GM18526 (cell line): ENCODE measurements around the gene ABHD8.
A peak's percentile ranks its signal among the peaks of the same experiment; 100 is the strongest.

ENCODE experiments used
- POLR2A ChIP-seq: IDR thresholded peaks from 3 replicates; pipeline ENCODE4 v1.6.1; 2011; ENCODE audit not compliant: insufficient read length; ENCODE audit errors: extremely low read depth

The ABHD8 gene

DNA sequence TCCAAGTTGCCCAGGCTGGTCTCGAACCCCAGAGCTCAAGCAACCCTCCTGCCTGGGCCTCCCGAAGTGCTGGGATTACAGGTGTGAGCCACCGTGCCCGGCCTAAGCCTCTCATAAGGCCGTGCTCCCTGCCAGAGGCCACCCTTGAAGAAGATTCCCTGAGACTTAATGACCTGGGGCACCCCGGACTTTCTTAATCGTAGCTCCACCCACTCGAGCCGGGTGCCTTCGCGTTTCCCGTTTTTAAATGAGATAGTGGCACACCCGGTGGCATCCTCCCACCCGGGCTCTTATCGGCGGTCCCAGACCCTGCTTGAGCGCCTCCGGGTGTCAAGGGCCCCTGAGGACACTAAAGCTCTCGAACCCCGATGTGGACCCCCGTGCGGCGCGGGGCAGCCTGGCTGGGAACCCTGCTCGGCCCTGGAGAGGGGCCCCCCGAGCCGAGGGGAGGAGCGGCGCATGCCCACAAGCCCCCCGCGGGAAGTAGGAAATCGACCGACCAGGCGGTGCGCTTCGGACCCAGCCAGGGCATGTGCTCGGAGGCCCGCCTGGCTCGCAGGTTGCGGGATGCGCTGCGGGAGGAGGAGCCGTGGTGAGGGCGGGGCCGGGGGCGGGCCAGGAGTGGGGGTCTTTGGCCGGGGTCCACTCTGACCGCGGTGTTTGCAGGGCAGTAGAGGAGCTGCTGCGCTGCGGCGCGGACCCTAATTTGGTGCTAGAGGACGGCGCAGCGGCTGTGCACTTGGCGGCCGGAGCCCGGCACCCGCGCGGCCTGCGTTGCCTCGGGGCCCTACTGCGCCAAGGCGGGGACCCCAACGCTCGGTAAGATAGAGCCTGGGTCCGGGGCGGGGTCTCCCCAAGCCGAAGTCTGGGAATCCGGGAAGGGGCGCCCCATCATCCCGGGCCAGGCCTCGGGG, 21.6 kb downstream of the ABHD8 start, which contains the start of gene ANKLE1:
ANKLE1 (plus strand) TSS at position 511 of the 914 bp plus-strand sequence; CDS start at position 531, 20 bp downstream.
- peak; percentile 60 for TF ChIP-seq POLR2A

DNA sequence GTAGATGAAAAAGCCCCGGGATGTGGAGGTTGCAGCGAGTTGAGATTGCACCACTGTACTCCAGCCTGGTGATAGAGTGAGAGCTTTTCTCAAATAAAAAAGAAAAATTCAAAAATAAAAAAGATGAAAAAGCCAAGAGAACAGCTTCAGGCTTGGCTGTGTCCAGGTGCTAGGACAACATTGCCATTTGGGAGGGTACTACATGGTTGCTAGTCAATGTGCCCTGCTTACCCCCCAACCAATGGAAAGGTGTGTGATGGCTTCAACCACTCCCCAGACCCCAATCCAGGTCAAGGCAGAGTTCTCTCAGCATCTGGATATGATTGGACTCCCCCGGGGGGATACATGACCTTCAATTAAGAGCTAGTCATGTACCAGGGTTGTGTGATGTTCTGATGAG, 23.8 kb downstream of the ABHD8 start:
- TF ChIP-seq POLR2A: no peak

DNA sequence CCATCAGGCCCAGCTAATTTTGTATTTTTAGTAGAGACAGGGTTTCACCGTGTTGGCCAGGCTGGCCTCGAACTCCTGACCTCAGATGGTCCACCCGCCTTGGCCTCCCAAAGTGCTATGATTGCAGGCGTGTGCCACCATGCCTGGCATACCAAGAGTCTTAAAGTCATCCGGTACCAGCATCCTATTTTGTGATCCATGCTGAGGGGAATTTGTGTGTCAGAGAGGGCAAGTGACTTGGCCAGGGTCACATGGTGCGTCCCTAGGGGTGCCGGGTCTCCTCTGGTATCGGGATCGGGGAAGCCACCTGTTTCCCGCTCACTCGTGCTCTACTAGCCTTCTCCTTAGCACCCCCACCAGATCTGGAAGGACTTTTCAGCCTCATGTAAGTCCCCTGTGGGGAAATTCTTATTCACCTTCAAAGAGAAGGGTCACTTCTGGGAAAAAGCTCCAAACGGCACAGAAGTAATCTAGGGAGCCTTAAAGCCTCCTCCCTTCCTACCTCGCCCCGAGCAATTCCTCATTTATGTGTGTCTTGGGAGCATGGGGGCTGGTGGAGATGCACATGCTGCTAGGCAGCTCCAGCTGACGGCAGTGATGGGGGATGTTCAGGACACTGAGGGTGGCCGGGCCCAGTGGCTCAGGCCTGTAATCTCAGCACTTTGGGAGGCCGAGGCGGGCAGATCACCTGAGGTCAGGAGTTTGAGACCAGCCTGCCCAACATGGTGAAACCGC, 27.6 kb downstream of the ABHD8 start:
- TF ChIP-seq POLR2A: no peak

- no peak for TF ChIP-seq POLR2A
Observed at GRCh38 chr19:17268754-17269153, 34.5 kb downstream of the ABHD8 start.

- peak; percentile 77 for TF ChIP-seq POLR2A
Observed at GRCh38 chr19:17266975-17267788, 36.0 kb downstream of the ABHD8 start, which contains the start of gene BABAM1. Gene BABAM1, plus strand, starts transcription at chr19:17267443. Its CDS starts 1,364 bp downstream, at chr19:17268807.

GRCh38 chr19:17266589-17266974, 36.6 kb downstream of the ABHD8 start:
- TF ChIP-seq POLR2A: peak; percentile 45

DNA sequence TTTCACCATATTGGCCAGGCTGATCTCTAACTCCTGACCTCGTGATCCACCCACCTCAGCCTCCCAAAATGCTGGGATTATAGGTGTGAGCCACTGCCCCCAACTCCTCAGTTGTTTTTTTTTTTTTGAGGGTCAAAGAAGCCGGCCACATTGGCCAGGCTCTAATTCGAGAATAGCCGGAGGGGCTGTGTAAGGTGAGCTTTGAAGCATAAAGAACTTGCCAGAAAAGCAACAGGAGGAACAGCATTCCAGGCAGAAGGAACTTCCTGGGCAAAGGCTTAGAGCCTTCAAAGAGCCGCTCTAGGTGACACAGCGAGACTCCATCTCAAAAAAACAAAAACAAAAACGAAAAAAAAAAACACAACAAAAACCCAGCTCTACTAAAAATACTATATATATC, 37.2 kb downstream of the ABHD8 start:
- no peak for TF ChIP-seq POLR2A

DNA sequence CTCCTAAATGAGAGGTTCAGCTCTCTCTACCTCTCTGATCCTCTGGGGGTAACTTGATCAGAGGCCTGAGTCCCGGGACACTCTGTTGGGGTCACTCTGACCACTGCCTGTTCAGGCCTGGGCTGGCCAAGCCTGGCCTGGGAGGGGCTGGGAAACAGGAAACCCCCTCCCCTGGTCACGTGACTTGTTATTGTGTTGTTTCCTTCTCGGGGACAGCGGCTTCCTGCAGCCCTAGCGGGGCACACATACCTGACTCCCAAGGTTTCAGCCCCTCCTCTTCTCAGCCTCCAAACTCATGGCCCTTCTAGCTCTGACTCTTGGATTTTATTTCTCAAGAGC, 38.6 kb downstream of the ABHD8 start, which contains the start of gene USHBP1:
USHBP1 (minus strand) TSS at position 105 of the 339 bp plus-strand sequence. CDS start 446 bp downstream, outside the sequence.
- no peak for TF ChIP-seq POLR2A

- TF ChIP-seq POLR2A: no peak
Observed at GRCh38 chr19:17263712-17264640, 39.2 kb downstream of the ABHD8 start.

GRCh38 chr19:17262557-17262956, 40.7 kb downstream of the ABHD8 start:
- no peak for TF ChIP-seq POLR2A

GRCh38 chr19:17260842-17261325, 42.3 kb downstream of the ABHD8 start:
- no peak for TF ChIP-seq POLR2A

- no peak for TF ChIP-seq POLR2A
Observed at GRCh38 chr19:17259934-17260333, 43.3 kb downstream of the ABHD8 start.

- TF ChIP-seq POLR2A: no peak
Observed at GRCh38 chr19:17259118-17259780, 44.0 kb downstream of the ABHD8 start.
